Panc1 (cell line): Measurements from ENCODE around the gene BMP3. TPM values are rescaled to one million over a fixed set of nuclear protein-coding genes. Genes with fewer than 3 reads are reported as not detected.

Experiments used
- ATAC-seq: fragments of 200-7000 bp; cut with Tn5 transposase; 2 replicates; pipeline ENCODE4 v1.9.1; 2020; ENCODE audit warnings: mild to moderate bottlenecking, moderate library complexity
- BruUV-seq: library from RNA; stranded (reverse); fragments of 400-500 nt; replicated peaks from 2 replicates; lab custom pipeline; 2021; lab: Mats Ljungman, UMichigan
- CTCF ChIA-PET: fragments of 300-600 bp; sonication (Branson Sonifier 250); formaldehyde crosslinking; loops from one replicate; lab custom pipeline; 2022; ENCODE audit warnings: antibody characterized with exemption; lab: Charles Lee
- POLR2A ChIA-PET: fragments of 300-600 bp; sonication (Branson Sonifier 250); formaldehyde crosslinking; loops from one replicate; lab custom pipeline; 2022; ENCODE audit warnings: antibody characterized with exemption; lab: Charles Lee
- DNase-seq: peaks from one replicate; pipeline ENCODE4 v3.0.0-alpha.2; 2010; ENCODE audit warnings: low read depth, low spot score
- H3K27ac ChIP-seq: 2 replicates; pipeline ENCODE4 v1.5.1; 2011; ENCODE audit warnings: mild to moderate bottlenecking, low read length, inconsistent platforms
- H3K27me3 ChIP-seq: fragments of 200-500 bp; sonication (Bioruptor generic); 2 replicates; pipeline ENCODE4 v1.6.0; 2014; ENCODE audit warnings: low read length, inconsistent platforms; ENCODE audit not compliant: control insufficient read depth, insufficient read depth
- H3K36me3 ChIP-seq: fragments of 200-500 bp; sonication (Bioruptor generic); 2 replicates; pipeline ENCODE4 v1.5.1; 2014; ENCODE audit warnings: inconsistent platforms, mild to moderate bottlenecking, low read length, moderate library complexity; ENCODE audit not compliant: control insufficient read depth, insufficient read depth
- H3K4me1 ChIP-seq: 2 replicates; pipeline ENCODE4 v1.5.1; 2011; ENCODE audit warnings: inconsistent platforms, mild to moderate bottlenecking, low read length, moderate library complexity; ENCODE audit not compliant: control insufficient read depth, insufficient read depth
- H3K4me3 ChIP-seq, 2 experiments: 2 replicates each; pipeline ENCODE4 v1.5.1; 2011 to 2012; ENCODE audit warnings: low read depth in 2 of 2, low read length in 2 of 2, mild to moderate bottlenecking in 2 of 2, inconsistent platforms in 1 of 2, moderate library complexity in 1 of 2
- H3K9me3 ChIP-seq: fragments of 200-500 bp; sonication (Bioruptor generic); 2 replicates; pipeline ENCODE4 v1.5.1; 2014; ENCODE audit warnings: low read depth, mild to moderate bottlenecking, inconsistent platforms, low read length, moderate library complexity; ENCODE audit not compliant: control insufficient read depth, insufficient read depth
- POLR2AphosphoS5 ChIP-seq: IDR thresholded peaks from 2 replicates; pipeline ENCODE4 v1.6.1; 2012; ENCODE audit warnings: mild to moderate bottlenecking, low read depth, low read length, moderate library complexity
- SIN3A ChIP-seq: IDR thresholded peaks from 2 replicates; pipeline ENCODE4 v1.6.1; 2012; ENCODE audit warnings: low read depth, mild to moderate bottlenecking, low read length, moderate library complexity, borderline replicate concordance; ENCODE audit not compliant: insufficient read depth
- TCF7L2 ChIP-seq: IDR thresholded peaks from 2 replicates; pipeline ENCODE4 v1.6.1; 2011; ENCODE audit warnings: mild to moderate bottlenecking, low read depth, low read length, inconsistent platforms
- in situ Hi-C: cut with HindIII; loops from 2 replicates; pipeline ENCODE4 v1.10.0; 2016; ENCODE audit warnings: low sequenced_read_pairs, low pct_unique_long_range_greater_than_20kb
- intact Hi-C: fragments of 100-400 bp; cut with micrococcal nuclease; formaldehyde crosslinking; loops from one replicate; pipeline ENCODE4 v1.10.0; 2022; ENCODE audit not compliant: unreplicated experiment
- total RNA-seq: library from RNA; stranded (reverse); gene quantifications from one replicate; pipeline ENCODE4 v1.2.1, GENCODE V29; 2021; ENCODE audit not compliant: unreplicated experiment
- TF ChIP-seq, protein P1 (sequence below): fragments of 450-650 bp; IDR thresholded peaks from 2 replicates; pipeline ENCODE4 v1.5.1; 2017; ENCODE audit warnings: mild to moderate bottlenecking
- TF ChIP-seq, protein P2 (sequence below), 2 experiments: IDR thresholded peaks; 2 replicates each; pipeline ENCODE4 v1.6.1; 2011 to 2012; ENCODE audit warnings: low read depth in 2 of 2, control low read depth in 1 of 2, low read length in 1 of 2, mild to moderate bottlenecking in 1 of 2, moderate library complexity in 1 of 2; ENCODE audit not compliant: insufficient read depth in 1 of 2

Gene BMP3
- total RNA-seq, 1 experiment from 2014 or later, result 0.08 TPM

DNA sequence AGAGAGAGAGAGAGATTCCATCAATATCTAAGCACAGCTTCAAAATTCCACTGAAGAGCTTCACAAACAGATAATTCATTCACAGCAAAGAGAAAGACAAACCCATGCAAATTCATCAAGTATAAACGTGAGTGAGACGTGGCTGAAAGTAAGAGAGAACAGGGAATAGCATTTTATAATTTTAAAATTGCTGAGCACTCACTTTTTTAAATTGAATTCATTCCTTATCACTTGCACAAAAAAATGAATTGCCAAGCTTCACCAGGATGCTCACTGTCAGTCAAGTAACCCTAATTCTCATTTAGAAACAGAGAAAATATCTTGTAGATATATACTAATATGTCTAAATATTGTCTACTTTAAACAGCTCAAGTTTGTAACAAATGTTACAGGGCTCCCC is 40.5 kb downstream of the BMP3 start:
- in situ Hi-C loops (no loop called here), intact Hi-C loops (no loop called here)
- ChIA-PET POLR2A (no interaction called here), CTCF (interaction anchor here (2.3 kb wide), 1 partner anchor 281 kb away, joined by 12 read pairs; no protein-coding TSS in a partner anchor)
- Histone ChIP-seq H3K4me1 (no peaks in the 10 kb centered on the region), H3K4me3 (no peak overlapping the region), H3K9me3 (no peaks in the 10 kb centered on the region), H3K36me3 (no peaks in the 10 kb centered on the region), H3K27me3 (no peaks in the 10 kb centered on the region), H3K27ac (no peak overlapping the region)
- DNase-seq (no peak), ATAC-seq (no peak)
- no peak for TF ChIP-seq POLR2AphosphoS5
- TF ChIP-seq TCF7L2, result no peak
- TF ChIP-seq, protein P1, sequence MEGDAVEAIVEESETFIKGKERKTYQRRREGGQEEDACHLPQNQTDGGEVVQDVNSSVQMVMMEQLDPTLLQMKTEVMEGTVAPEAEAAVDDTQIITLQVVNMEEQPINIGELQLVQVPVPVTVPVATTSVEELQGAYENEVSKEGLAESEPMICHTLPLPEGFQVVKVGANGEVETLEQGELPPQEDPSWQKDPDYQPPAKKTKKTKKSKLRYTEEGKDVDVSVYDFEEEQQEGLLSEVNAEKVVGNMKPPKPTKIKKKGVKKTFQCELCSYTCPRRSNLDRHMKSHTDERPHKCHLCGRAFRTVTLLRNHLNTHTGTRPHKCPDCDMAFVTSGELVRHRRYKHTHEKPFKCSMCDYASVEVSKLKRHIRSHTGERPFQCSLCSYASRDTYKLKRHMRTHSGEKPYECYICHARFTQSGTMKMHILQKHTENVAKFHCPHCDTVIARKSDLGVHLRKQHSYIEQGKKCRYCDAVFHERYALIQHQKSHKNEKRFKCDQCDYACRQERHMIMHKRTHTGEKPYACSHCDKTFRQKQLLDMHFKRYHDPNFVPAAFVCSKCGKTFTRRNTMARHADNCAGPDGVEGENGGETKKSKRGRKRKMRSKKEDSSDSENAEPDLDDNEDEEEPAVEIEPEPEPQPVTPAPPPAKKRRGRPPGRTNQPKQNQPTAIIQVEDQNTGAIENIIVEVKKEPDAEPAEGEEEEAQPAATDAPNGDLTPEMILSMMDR, result no peak
- TF ChIP-seq SIN3A, result no peak
- TF ChIP-seq, protein P2, sequence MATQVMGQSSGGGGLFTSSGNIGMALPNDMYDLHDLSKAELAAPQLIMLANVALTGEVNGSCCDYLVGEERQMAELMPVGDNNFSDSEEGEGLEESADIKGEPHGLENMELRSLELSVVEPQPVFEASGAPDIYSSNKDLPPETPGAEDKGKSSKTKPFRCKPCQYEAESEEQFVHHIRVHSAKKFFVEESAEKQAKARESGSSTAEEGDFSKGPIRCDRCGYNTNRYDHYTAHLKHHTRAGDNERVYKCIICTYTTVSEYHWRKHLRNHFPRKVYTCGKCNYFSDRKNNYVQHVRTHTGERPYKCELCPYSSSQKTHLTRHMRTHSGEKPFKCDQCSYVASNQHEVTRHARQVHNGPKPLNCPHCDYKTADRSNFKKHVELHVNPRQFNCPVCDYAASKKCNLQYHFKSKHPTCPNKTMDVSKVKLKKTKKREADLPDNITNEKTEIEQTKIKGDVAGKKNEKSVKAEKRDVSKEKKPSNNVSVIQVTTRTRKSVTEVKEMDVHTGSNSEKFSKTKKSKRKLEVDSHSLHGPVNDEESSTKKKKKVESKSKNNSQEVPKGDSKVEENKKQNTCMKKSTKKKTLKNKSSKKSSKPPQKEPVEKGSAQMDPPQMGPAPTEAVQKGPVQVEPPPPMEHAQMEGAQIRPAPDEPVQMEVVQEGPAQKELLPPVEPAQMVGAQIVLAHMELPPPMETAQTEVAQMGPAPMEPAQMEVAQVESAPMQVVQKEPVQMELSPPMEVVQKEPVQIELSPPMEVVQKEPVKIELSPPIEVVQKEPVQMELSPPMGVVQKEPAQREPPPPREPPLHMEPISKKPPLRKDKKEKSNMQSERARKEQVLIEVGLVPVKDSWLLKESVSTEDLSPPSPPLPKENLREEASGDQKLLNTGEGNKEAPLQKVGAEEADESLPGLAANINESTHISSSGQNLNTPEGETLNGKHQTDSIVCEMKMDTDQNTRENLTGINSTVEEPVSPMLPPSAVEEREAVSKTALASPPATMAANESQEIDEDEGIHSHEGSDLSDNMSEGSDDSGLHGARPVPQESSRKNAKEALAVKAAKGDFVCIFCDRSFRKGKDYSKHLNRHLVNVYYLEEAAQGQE (IDR thresholded peaks at IDR 0.05; ENCODE audit: insufficient read depth in 1 of 2, low read depth in 2 of 2, low read length in 1 of 2), result no peak
- no TSS peak for BruUV-seq

DNA sequence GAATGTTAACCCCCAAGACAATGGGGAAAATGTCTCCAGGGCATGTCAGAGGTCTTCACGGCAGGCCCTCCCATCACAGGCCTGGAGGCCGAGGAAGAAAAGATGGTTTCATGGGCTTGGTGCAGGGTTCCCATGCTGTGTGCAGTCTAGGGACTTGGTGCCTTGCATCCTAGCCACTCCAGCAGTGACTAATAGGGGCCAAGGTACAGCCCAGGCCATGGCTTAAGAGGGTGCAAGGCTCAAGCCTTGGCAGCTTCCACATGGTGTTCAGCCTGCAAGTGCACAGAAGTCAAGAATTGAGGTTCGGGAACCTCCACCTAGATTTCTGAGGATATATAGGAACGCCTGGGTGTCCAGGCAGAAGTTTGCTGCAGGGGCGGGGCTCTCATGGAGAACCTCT is 50.6 kb downstream of the BMP3 start:
- Histone ChIP-seq H3K4me1 (no peaks in the 10 kb centered on the region), H3K9me3 (no peaks in the 10 kb centered on the region), H3K4me3 (no peak overlapping the region), H3K36me3 (no peaks in the 10 kb centered on the region), H3K27ac (no peak overlapping the region), H3K27me3 (no peaks in the 10 kb centered on the region)
- no TSS peak for BruUV-seq
- intact Hi-C loops, result no loop called here
- TF ChIP-seq POLR2AphosphoS5 (no peak), SIN3A (no peak), TCF7L2 (no peak)
- TF ChIP-seq, protein P1, result no peak
- TF ChIP-seq, protein P2 (IDR thresholded peaks at IDR 0.05; ENCODE audit: insufficient read depth in 1 of 2, low read depth in 2 of 2, low read length in 1 of 2), result no peak
- CTCF ChIA-PET, result interaction anchor here (0.6 kb wide), 1 partner anchor 313 kb away, joined by 3 read pairs; no protein-coding TSS in a partner anchor
- no peak for DNase-seq
- no peak for ATAC-seq
- POLR2A ChIA-PET, result no interaction called here
- in situ Hi-C loops, result no loop called here
